Measurements from ENCODE around the gene CCR4. TPM values are rescaled to one million over a fixed set of nuclear protein-coding genes. Genes with fewer than 3 reads are reported as not detected.

CCR4 gene
- total RNA-seq, 2 donors from 2014 or later = 0.33 to 0.35 TPM

DNA sequence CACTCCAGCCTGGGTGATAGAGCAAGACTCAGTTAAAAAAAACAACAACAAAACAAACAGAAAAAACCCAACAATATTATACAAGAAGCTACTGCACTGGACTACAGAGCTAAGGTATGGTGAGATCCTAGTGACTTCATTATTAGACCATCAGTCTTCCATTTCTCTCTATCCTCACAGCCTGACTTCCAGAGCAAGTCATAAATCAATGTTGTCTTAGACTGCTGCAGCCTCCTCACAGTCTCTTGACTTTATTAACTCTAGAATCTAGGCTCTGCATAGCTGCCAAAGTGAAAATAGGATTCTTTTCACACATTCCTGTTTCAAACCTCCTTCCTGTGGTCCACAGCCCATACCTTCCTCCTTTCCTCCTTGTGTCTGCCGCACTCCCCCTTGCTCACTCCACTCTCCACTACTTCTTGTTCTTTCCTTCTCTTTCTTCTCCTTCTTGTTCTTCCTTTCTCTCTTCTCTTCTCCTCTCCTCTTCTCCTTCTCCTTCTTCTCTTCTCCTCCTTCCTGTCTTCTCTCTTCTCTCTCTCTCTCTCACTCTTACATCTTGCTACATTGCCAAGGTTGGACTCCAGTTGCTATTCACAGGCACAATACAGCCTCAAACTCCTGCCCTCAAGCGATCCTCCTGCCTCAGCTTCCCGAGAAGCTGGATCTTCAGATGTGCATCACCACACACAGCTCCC is 49.4 kb downstream of the CCR4 start:
- peaks cover 15% of the 10 kb centered on the region for H3K36me3 ChIP-seq
- DNase-seq (ENCODE audit: low spot score) = no peak
- H3K27ac ChIP-seq = no peak overlapping the region
- TF ChIP-seq, protein P1, sequence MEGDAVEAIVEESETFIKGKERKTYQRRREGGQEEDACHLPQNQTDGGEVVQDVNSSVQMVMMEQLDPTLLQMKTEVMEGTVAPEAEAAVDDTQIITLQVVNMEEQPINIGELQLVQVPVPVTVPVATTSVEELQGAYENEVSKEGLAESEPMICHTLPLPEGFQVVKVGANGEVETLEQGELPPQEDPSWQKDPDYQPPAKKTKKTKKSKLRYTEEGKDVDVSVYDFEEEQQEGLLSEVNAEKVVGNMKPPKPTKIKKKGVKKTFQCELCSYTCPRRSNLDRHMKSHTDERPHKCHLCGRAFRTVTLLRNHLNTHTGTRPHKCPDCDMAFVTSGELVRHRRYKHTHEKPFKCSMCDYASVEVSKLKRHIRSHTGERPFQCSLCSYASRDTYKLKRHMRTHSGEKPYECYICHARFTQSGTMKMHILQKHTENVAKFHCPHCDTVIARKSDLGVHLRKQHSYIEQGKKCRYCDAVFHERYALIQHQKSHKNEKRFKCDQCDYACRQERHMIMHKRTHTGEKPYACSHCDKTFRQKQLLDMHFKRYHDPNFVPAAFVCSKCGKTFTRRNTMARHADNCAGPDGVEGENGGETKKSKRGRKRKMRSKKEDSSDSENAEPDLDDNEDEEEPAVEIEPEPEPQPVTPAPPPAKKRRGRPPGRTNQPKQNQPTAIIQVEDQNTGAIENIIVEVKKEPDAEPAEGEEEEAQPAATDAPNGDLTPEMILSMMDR (IDR thresholded peaks at IDR 0.05) = no peak
- H3K9me3 ChIP-seq = no peaks in the 10 kb centered on the region
- H3K27me3 ChIP-seq = no peaks in the 10 kb centered on the region
- H3K4me3 ChIP-seq = no peak overlapping the region
- H3K4me1 ChIP-seq = peaks cover 0 to 7% of the 10 kb centered on the region in 2 donors

DNA sequence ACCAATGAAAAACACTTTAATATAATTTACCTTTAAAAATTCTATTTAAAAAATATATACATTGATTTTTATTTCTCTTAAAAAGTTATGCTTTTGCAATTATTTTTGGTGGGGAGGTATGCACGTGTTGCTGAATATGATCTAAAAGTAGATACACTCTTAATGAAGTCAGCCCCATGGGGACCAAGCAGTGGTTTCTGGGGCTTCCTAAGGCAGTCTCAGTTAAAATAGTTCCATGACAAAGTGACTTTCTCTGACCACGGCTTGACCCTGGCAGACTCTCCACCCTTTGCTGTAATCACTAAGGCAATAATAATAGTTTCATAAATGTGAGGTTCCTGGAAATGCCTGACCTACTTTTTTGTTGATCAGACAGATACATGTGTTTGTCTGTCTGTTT is 50.4 kb downstream of the CCR4 start:
- Histone ChIP-seq H3K9me3 (no peaks in the 10 kb centered on the region), H3K4me1 (peaks cover 0 to 7% of the 10 kb centered on the region in 2 donors), H3K36me3 (peaks cover 11% of the 10 kb centered on the region), H3K4me3 (no peak overlapping the region), H3K27ac (no peak overlapping the region), H3K27me3 (no peaks in the 10 kb centered on the region)
- TF ChIP-seq, protein P1 (IDR thresholded peaks at IDR 0.05) = no peak
- DNase-seq (ENCODE audit: low spot score) = no peak

DNA sequence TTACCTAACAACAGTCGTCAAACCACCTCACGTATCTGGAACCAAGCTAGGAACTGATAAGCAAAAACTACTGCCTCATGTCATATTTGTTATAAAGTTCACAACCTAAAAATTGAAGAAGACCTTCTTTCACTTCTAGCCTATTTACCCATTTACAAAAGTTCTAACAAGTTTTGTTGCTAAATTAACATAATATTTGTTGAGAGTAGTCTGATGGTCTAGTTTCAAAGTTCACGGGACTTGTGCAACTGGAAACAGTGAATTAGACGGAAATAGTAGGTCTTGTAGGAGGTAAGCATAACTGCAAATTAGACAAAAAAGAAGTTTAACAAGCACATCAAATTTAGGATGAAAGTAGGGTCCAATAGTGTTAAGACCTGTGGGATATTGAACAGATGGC is 51.9 kb downstream of the CCR4 start:
- H3K36me3 ChIP-seq = peaks cover 12% of the 10 kb centered on the region
- H3K27me3 ChIP-seq = no peaks in the 10 kb centered on the region
- no peak for DNase-seq (ENCODE audit: low spot score)
- peaks cover 0 to 7% of the 10 kb centered on the region in 2 donors for H3K4me1 ChIP-seq
- H3K27ac ChIP-seq = no peak overlapping the region
- TF ChIP-seq, protein P1 (IDR thresholded peaks at IDR 0.05) = no peak
- no peak overlapping the region for H3K4me3 ChIP-seq
- H3K9me3 ChIP-seq = no peaks in the 10 kb centered on the region

DNA sequence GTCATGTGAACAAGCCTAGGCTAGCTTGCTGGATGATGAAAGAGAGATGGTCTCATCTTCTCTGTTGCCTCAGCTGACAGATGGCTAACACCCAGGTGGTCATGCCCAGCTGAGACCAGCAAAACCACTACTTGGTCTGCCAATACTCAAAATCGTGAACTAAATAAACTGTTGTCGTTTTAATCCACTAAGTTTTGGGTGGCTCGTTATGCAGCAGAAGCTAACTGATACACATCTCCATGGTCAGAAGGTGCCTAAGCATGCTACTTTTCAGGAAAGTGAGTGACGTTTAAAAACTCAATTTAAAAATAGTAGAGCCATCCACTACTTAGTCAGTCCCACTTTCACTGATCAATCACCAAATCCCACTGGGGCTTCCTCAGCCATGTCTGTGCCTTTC is 52.8 kb downstream of the CCR4 start:
- H3K4me1 ChIP-seq = peaks cover 0 to 7% of the 10 kb centered on the region in 2 donors
- no peaks in the 10 kb centered on the region for H3K9me3 ChIP-seq
- H3K36me3 ChIP-seq = peaks cover 10% of the 10 kb centered on the region
- TF ChIP-seq, protein P1 (IDR thresholded peaks at IDR 0.05) = no peak
- H3K27ac ChIP-seq = no peak overlapping the region
- no peak for DNase-seq (ENCODE audit: low spot score)
- no peak overlapping the region for H3K4me3 ChIP-seq
- H3K27me3 ChIP-seq = no peaks in the 10 kb centered on the region

DNA sequence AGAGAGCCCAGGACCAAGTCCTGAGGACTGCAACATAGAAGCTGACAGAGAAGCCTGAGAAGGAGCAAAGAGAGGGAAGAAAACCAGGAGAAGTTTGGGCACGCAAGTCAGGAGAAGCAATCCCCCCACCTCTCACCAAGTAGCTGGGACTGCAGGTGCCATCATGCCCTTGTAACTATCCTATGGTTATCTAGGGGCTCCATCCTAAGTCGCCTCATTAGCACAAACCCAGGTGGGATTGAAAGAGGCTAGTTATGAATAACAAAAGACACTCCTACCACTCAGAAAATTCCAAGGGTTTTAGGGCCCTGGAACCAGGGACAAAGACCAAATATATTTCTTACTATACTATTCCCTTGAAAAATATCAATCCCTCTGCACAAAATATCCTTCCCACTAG is 53.5 kb downstream of the CCR4 start:
- Histone ChIP-seq H3K36me3 (peaks cover 6% of the 10 kb centered on the region), H3K9me3 (no peaks in the 10 kb centered on the region), H3K27me3 (no peaks in the 10 kb centered on the region), H3K4me1 (peaks cover 0 to 7% of the 10 kb centered on the region in 2 donors), H3K4me3 (no peak overlapping the region), H3K27ac (no peak overlapping the region)
- DNase-seq (ENCODE audit: low spot score) = no peak
- TF ChIP-seq, protein P1 (IDR thresholded peaks at IDR 0.05) = no peak

Other genes starting within 250 kb of the CCR4 start
- gene TRIM71, start 133.6 kb upstream of the CCR4 start, total RNA-seq = not detected
- gene GLB1, start 145.5 kb downstream of the CCR4 start, total RNA-seq = 10 to 100 TPM; 26.5 to 31.0 TPM
- 1 to 10 TPM; 4.7 to 5.6 TPM for gene TMPPE, start 145.5 kb downstream of the CCR4 start, total RNA-seq
- gene CRTAP, start 162.4 kb downstream of the CCR4 start, total RNA-seq = 100 to 1,000 TPM in 1 of 2 donors, 10 to 100 TPM in 1; 97.2 to 140 TPM

Measured in right atrium auricular region (tissue), 2 donors.